ENCODE data around the gene EDIL3.

Gene EDIL3

GRCh38 chr5:84292788-84293653 is 91.7 kb downstream of the EDIL3 start:
- no peak for DNase-seq

GRCh38 chr5:84292000-84292642 is 92.6 kb downstream of the EDIL3 start:
- no peak for DNase-seq

- no peak for DNase-seq
Observed at GRCh38 chr5:84290673-84291072, 94.0 kb downstream of the EDIL3 start.

GRCh38 chr5:84290161-84290560 is 94.5 kb downstream of the EDIL3 start:
- no peak for DNase-seq

- DNase-seq, result no peak
Observed at GRCh38 chr5:84287951-84288350, 96.7 kb downstream of the EDIL3 start.

GRCh38 chr5:84286662-84287061 is 98.0 kb downstream of the EDIL3 start:
- DNase-seq, result no peak

- DNase-seq, result no peak
Observed at GRCh38 chr5:84285641-84286637, 98.7 kb downstream of the EDIL3 start.

GRCh38 chr5:84281383-84281782 is 103.3 kb downstream of the EDIL3 start:
- no peak for DNase-seq

- no peak for DNase-seq
Observed at GRCh38 chr5:84279234-84279633, 105.4 kb downstream of the EDIL3 start.

GRCh38 chr5:84275609-84276008 is 109.1 kb downstream of the EDIL3 start:
- DNase-seq, result no peak

GRCh38 chr5:84274585-84275468 is 109.9 kb downstream of the EDIL3 start:
- DNase-seq, result no peak

GRCh38 chr5:84273517-84273883 is 111.2 kb downstream of the EDIL3 start:
- no peak for DNase-seq

- DNase-seq, result no peak
Observed at GRCh38 chr5:84272771-84273516, 111.7 kb downstream of the EDIL3 start.

- DNase-seq, result no peak
Observed at GRCh38 chr5:84265739-84266550, 118.7 kb downstream of the EDIL3 start.

GRCh38 chr5:84265130-84265529 is 119.5 kb downstream of the EDIL3 start:
- DNase-seq, result no peak

- DNase-seq, result no peak
Observed at GRCh38 chr5:84260939-84261338, 123.7 kb downstream of the EDIL3 start.

GRCh38 chr5:84260140-84260539 is 124.5 kb downstream of the EDIL3 start:
- no peak for DNase-seq

GRCh38 chr5:84259283-84260045 is 125.2 kb downstream of the EDIL3 start:
- no peak for DNase-seq

GRCh38 chr5:84257061-84257460 is 127.6 kb downstream of the EDIL3 start:
- DNase-seq, result no peak

- peak; percentile 12 for DNase-seq
Observed at GRCh38 chr5:84255315-84255714, 129.4 kb downstream of the EDIL3 start.

Measured in NCI-H526 treated with DMSO at 0.1 percent for 48 hours (cell line).